ENCODE data around the gene GLYR1. TPM values are rescaled to one million over a fixed set of nuclear protein-coding genes. Genes with fewer than 3 reads are reported as not detected.

GLYR1 gene
- total RNA-seq, 1 experiment from 2014 or later, result 67.3 TPM

GRCh38 chr16:4850211-4850610, 3.1 kb upstream of the GLYR1 start:
- ChIA-PET POLR2A (interaction anchor here (1.0 to 2.6 kb wide), 7 partner anchors 10 to 234 kb away, joined by 3 to 7 read pairs (median 5); partner anchors contain the start of genes ANKS3, DNAAF8, NUDT16L1 and PPL), CTCF (interaction anchor here (0.9 kb wide), 1 partner anchor 106 kb away, joined by 4 read pairs; no protein-coding TSS in a partner anchor)
- Mint-ChIP-seq H3K36me3 (ENCODE audit: insufficient read depth, unreplicated experiment) (peaks cover 53% of the 10 kb centered on the region), H3K4me1 (ENCODE audit: insufficient read depth, unreplicated experiment) (peaks cover 37% of the 10 kb centered on the region), H3K4me3 (ENCODE audit: unreplicated experiment) (peak overlapping the region; percentile 96), H3K9me3 (ENCODE audit: unreplicated experiment) (no peaks in the 10 kb centered on the region), H3K27me3 (ENCODE audit: insufficient read depth, unreplicated experiment) (no peaks in the 10 kb centered on the region), H3K27ac (ENCODE audit: low read depth, unreplicated experiment) (peak overlapping the region; percentile 79)
- intact Hi-C loops (cut with micrococcal nuclease), result no loop called here
- BruUV-seq (replicated peaks), result no TSS peak
- TF ChIP-seq CTCF (IDR thresholded peaks at IDR 0.05; ENCODE audit: unreplicated experiment), result no peak
- DNase-seq (ENCODE audit: unreplicated experiment), result no peak

GRCh38 chr16:4847774-4848587, 893 bp upstream of the GLYR1 start:
- Mint-ChIP-seq H3K4me3 (ENCODE audit: unreplicated experiment) (peak overlapping the region; percentile 96), H3K27me3 (ENCODE audit: insufficient read depth, unreplicated experiment) (no peaks in the 10 kb centered on the region), H3K9me3 (ENCODE audit: unreplicated experiment) (no peaks in the 10 kb centered on the region), H3K4me1 (ENCODE audit: insufficient read depth, unreplicated experiment) (peaks cover 37% of the 10 kb centered on the region), H3K27ac (ENCODE audit: low read depth, unreplicated experiment) (peak overlapping the region; percentile 95), H3K36me3 (ENCODE audit: insufficient read depth, unreplicated experiment) (peaks cover 51% of the 10 kb centered on the region)
- peak; percentile 78 for DNase-seq (ENCODE audit: unreplicated experiment)
- POLR2A ChIA-PET, result interaction anchor here (0.6 to 3.7 kb wide), 19 partner anchors 18 to 250 kb away, joined by 3 to 20 read pairs (median 4); partner anchors contain the start of genes ANKS3, DNAAF8, EEF2KMT and PPL
- TF ChIP-seq CTCF (IDR thresholded peaks at IDR 0.05; ENCODE audit: unreplicated experiment), result no peak
- intact Hi-C loops (cut with micrococcal nuclease), result loop anchor here (1.0 to 10.0 kb wide), 5 partner anchors 35 to 237 kb away; no protein-coding TSS in a partner anchor
- no TSS peak for BruUV-seq (replicated peaks)
- CTCF ChIA-PET, result interaction anchor here (0.6 to 3.7 kb wide), 2 partner anchors 95 to 108 kb away, joined by 3 to 21 read pairs; no protein-coding TSS in a partner anchor

GRCh38 chr16:4846503-4846900, 586 bp downstream of the GLYR1 start:
- Mint-ChIP-seq H3K4me1 (ENCODE audit: insufficient read depth, unreplicated experiment) (peaks cover 26% of the 10 kb centered on the region), H3K9me3 (ENCODE audit: unreplicated experiment) (no peaks in the 10 kb centered on the region), H3K27ac (ENCODE audit: low read depth, unreplicated experiment) (peak overlapping the region; percentile 95), H3K27me3 (ENCODE audit: insufficient read depth, unreplicated experiment) (no peaks in the 10 kb centered on the region), H3K4me3 (ENCODE audit: unreplicated experiment) (peak overlapping the region; percentile 96), H3K36me3 (ENCODE audit: insufficient read depth, unreplicated experiment) (peaks cover 55% of the 10 kb centered on the region)
- ChIA-PET POLR2A (interaction anchor here (0.6 to 3.7 kb wide), 16 partner anchors 11 to 237 kb away, joined by 3 to 20 read pairs (median 4); partner anchors contain the start of genes ANKS3, DNAAF8, PPL and ROGDI), CTCF (interaction anchor here (1.0 to 3.7 kb wide), 4 partner anchors 12 to 109 kb away, joined by 3 to 21 read pairs (median 4); no protein-coding TSS in a partner anchor)
- BruUV-seq (replicated peaks), result no TSS peak
- DNase-seq (ENCODE audit: unreplicated experiment), result peak; percentile 21
- intact Hi-C loops (cut with micrococcal nuclease), result loop anchor here (2.0 to 10.0 kb wide), 3 partner anchors 36 to 238 kb away; no protein-coding TSS in a partner anchor
- TF ChIP-seq CTCF (IDR thresholded peaks at IDR 0.05; ENCODE audit: unreplicated experiment), result no peak

- intact Hi-C loops (cut with micrococcal nuclease), result loop anchor here (10.0 kb wide), 1 partner anchor 244 kb away; no protein-coding TSS in a partner anchor
- H3K27ac Mint-ChIP-seq (ENCODE audit: low read depth, unreplicated experiment), result no peak overlapping the region
Measured at GRCh38 chr16:4840984-4841383, 6.1 kb downstream of the GLYR1 start.

More at GRCh38 chr16:4840984-4841383, 6.1 kb downstream of the GLYR1 start:
- BruUV-seq (replicated peaks), result no TSS peak
- Mint-ChIP-seq H3K4me3 (ENCODE audit: unreplicated experiment) (no peak overlapping the region), H3K9me3 (ENCODE audit: unreplicated experiment) (no peaks in the 10 kb centered on the region), H3K27me3 (ENCODE audit: insufficient read depth, unreplicated experiment) (no peaks in the 10 kb centered on the region), H3K36me3 (ENCODE audit: insufficient read depth, unreplicated experiment) (peaks cover 94% of the 10 kb centered on the region), H3K4me1 (ENCODE audit: insufficient read depth, unreplicated experiment) (peaks cover 6% of the 10 kb centered on the region)
- no peak for DNase-seq (ENCODE audit: unreplicated experiment)
- ChIA-PET CTCF (interaction anchor here (0.6 kb wide), 2 partner anchors 109 to 377 kb away, joined by 3 to 4 read pairs; no protein-coding TSS in a partner anchor), POLR2A (interaction anchor here (0.9 to 1.3 kb wide), 2 partner anchors 14 to 38 kb away, joined by 3 read pairs; partner anchors contain the start of gene ROGDI)
- no peak for TF ChIP-seq CTCF (IDR thresholded peaks at IDR 0.05; ENCODE audit: unreplicated experiment)

Measured in MCF 10A (cell line).